VCaP (cell line): ENCODE results near the gene PACSIN2.
A peak's percentile ranks its signal among the peaks of the same experiment; 100 is the strongest.

Experiments
- H3K27ac ChIP-seq: fragments of 450-650 bp; 2 replicates; pipeline ENCODE4 v1.5.1; 2017
- CTCF ChIP-seq: fragments of 450-650 bp; conservative IDR thresholded peaks from 2 replicates; pipeline ENCODE4 v1.5.1; 2017; ENCODE audit warnings: mild to moderate bottlenecking, moderate library complexity

PACSIN2 gene

GRCh38 chr22:43009444-43009843 lies 5.5 kb downstream of the PACSIN2 start:
- TF ChIP-seq CTCF = no peak
- H3K27ac ChIP-seq = peak overlapping the region; percentile 75

GRCh38 chr22:43008921-43009320 lies 6.0 kb downstream of the PACSIN2 start:
- no peak for TF ChIP-seq CTCF
- peak overlapping the region; percentile 75 for H3K27ac ChIP-seq

- peak overlapping the region; percentile 75 for H3K27ac ChIP-seq
- no peak for TF ChIP-seq CTCF
These were observed 6.4 kb downstream of the PACSIN2 start for GRCh38 chr22:43008509-43008908.

GRCh38 chr22:43007519-43008102 lies 7.3 kb downstream of the PACSIN2 start:
- TF ChIP-seq CTCF = no peak
- H3K27ac ChIP-seq = peak overlapping the region; percentile 75; the same call in 1 of the 2 replicates

GRCh38 chr22:43006753-43007152 lies 8.2 kb downstream of the PACSIN2 start:
- H3K27ac ChIP-seq = no peak overlapping the region
- TF ChIP-seq CTCF = no peak

- no peak for TF ChIP-seq CTCF
- no peak overlapping the region for H3K27ac ChIP-seq
These were observed 8.9 kb downstream of the PACSIN2 start for GRCh38 chr22:43006016-43006505.

- no peak for TF ChIP-seq CTCF
- H3K27ac ChIP-seq = no peak overlapping the region
These were observed 9.8 kb downstream of the PACSIN2 start for GRCh38 chr22:43005106-43005505.
